Heart right ventricle (tissue), 16 donors: ENCODE results near the gene GREB1. TPM values are rescaled to one million over a fixed set of nuclear protein-coding genes. Genes with fewer than 3 reads are reported as not detected.
A peak's percentile ranks its signal among the peaks of the same experiment; 100 is the strongest.

Experiments used
- ATAC-seq, 8 donors: fragments of 200-7000 bp; cut with Tn5 transposase; one replicate each; pipeline ENCODE4 v1.9.1; 2020; ENCODE audit warnings: mild to moderate bottlenecking in 8 of 8, moderate library complexity in 8 of 8, moderate number of reproducible peaks in 1 of 8
- DNase-seq, 2 donors: peaks; one replicate each; pipeline ENCODE4 v3.0.0-alpha.2; 2020
- H3K27ac ChIP-seq, 10 donors: fragments of 200-600 bp; sonication (generic) in 2 of 10; one replicate each; pipeline versions ENCODE4 v1.5.0 to v1.8.0; 2020 to 2022; ENCODE audit warnings: mild to moderate bottlenecking in 3 of 10
- H3K27me3 ChIP-seq, 7 donors: fragments of 200-600 bp; one replicate each; pipeline ENCODE4 v1.8.0; 2021 to 2022; ENCODE audit warnings: mild to moderate bottlenecking in 2 of 7
- H3K36me3 ChIP-seq, 9 donors: fragments of 200-600 bp; sonication (generic) in 1 of 9; one replicate each; pipeline versions ENCODE4 v1.5.0 to v1.8.0; 2020 to 2022; ENCODE audit warnings: mild to moderate bottlenecking in 2 of 9
- H3K4me1 ChIP-seq, 9 donors: fragments of 200-600 bp; sonication (generic) in 1 of 9; one replicate each; pipeline versions ENCODE4 v1.5.0 to v1.8.0; 2020 to 2022; ENCODE audit warnings: mild to moderate bottlenecking in 4 of 9
- H3K4me3 ChIP-seq, 10 donors: fragments of 200-600 bp; sonication (generic) in 2 of 10; one replicate each; pipeline versions ENCODE4 v1.5.0 to v1.8.0; 2020 to 2022; ENCODE audit warnings: mild to moderate bottlenecking in 7 of 10, moderate library complexity in 2 of 10
- H3K9me3 ChIP-seq, 11 donors: fragments of 200-600 bp in 10 of 11; sonication (generic) in 2 of 11; one replicate each; pipeline versions ENCODE4 v1.5.0 to v1.8.0; 2013 to 2022; ENCODE audit warnings: mild to moderate bottlenecking in 2 of 11, control low read depth in 1 of 11, moderate library complexity in 1 of 11
- CTCF ChIP-seq, 9 donors: fragments of 200-600 bp; sonication (generic) in 2 of 9; IDR thresholded peaks; one replicate each; pipeline versions ENCODE4 v1.5.0 to v1.8.0; 2021 to 2022; ENCODE audit warnings: antibody characterized with exemption in 9 of 9, mild to moderate bottlenecking in 5 of 9, moderate library complexity in 1 of 9
- WGBS, 2 donors: extraction: QIAGEN DNeasy Blood & Tissue Kit; methylation state at CpG; one replicate each; pipeline ENCODE4 v1.1.7; 2013; ENCODE audit warnings: inconsistent platforms in 1 of 2; 5-methylcytosine and 5-hydroxymethylcytosine counted together
- intact Hi-C, 10 donors: fragments of 100-400 bp; cut with DNase I; formaldehyde crosslinking; loops; one replicate each; pipeline versions ENCODE4 v1.11.1 to v1.14.2; 2022
- polyA plus RNA-seq, 2 donors: library from polyadenylated mRNA; stranded (reverse); fragments of 200-250 nt; gene quantifications; one replicate each; pipeline ENCODE4 v1.2.3, GENCODE V29; 2013
- total RNA-seq, 10 donors: library from RNA; stranded (reverse); fragmentation: NEBNext Ultra II Directional in 3 of 10; extraction: Animal tissue kit (Norgen Biotek cat#: 25700) in 3 of 10; gene quantifications; one replicate each; pipeline versions ENCODE4 v1.2.1 to v1.2.4, GENCODE V29; 2021 to 2023
- donor health status: Arrhythmogenic right ventricular cardiomyopathy.
- donor health status: ischemic (EF 13 %, LVEDD 7.1; RV severe dilation, severe dysfunction).
- donor health status: healthy with polysubstance abuse.
- donor health status: DM: no; HTN: yes; CAD: no.
- donor health status: DM: no; HTN: no; CAD: no.
- donor health status: ischemic (EF 25% LVEDD 6.9; RV normal size, moderate dysfunction).
- donor health status: ischemic (EF 25% LVEDD 5.7; RV mildly dilated, moderate dysfunction).
- donor health status: healthy.
- donor health status: DM: yes; HTN: yes; CAD: no.
- donor health status: Ischemic cardiomyopathy.
- donor health status: ischemic (EF 35%, LVEDD 5.7; RV mildly dilated, moderate dysfunction).
- donor health status: nonischemic (EF 11% LVEDD 7.7; RV severe dilation, severe dysfunction).
- donor health status: DM: yes; HTN: yes; CAD: no.
- donor health status: PGD.
- donor health status: ischemic (EF 29% LVEDD 5.4; RV normal size, mild dysfunction).
- donor health status: nonischemic (EF 23%, LVEDD 6.1; RV moderate dilation, normal function).

The GREB1 gene
- total and polyA plus RNA-seq, 12 donors, result 1.2 to 15.6 (median 7.8) TPM

- no peak overlapping the region for H3K27ac ChIP-seq
- H3K4me3 ChIP-seq, result no peak overlapping the region
- ATAC-seq (no peak), DNase-seq (no peak)
- no peak for TF ChIP-seq CTCF (IDR thresholded peaks at IDR 0.05)
- intact Hi-C loops, result loop anchor here in 1 of 10 donors (5.0 kb wide), 1 partner anchor 39 kb away; no protein-coding TSS in a partner anchor
- no peaks in the 10 kb centered on the region for H3K36me3 ChIP-seq
- peaks cover 0 to 17% (median 7%) of the 10 kb centered on the region in 9 donors for H3K4me1 ChIP-seq
- 67 to 75% methylated on average over 8 of the region's 8 CpGs for WGBS, 2 donors
- no peaks in the 10 kb centered on the region for H3K9me3 ChIP-seq
- peaks cover 0 to 6% (median 0%) of the 10 kb centered on the region in 7 donors for H3K27me3 ChIP-seq
These were observed 7.9 kb downstream of the GREB1 start for GRCh38 chr2:11541693-11542274.

GRCh38 chr2:11542275-11542819 lies 8.5 kb downstream of the GREB1 start:
- 65 to 72% methylated on average over 11 of the region's 11 CpGs for WGBS, 2 donors
- TF ChIP-seq CTCF (IDR thresholded peaks at IDR 0.05), result no peak
- ATAC-seq (no peak), DNase-seq (no peak)
- H3K36me3 ChIP-seq, result no peaks in the 10 kb centered on the region
- no peaks in the 10 kb centered on the region for H3K9me3 ChIP-seq
- peaks cover 0 to 17% (median 7%) of the 10 kb centered on the region in 9 donors for H3K4me1 ChIP-seq
- H3K27me3 ChIP-seq, result peaks cover 0 to 6% (median 0%) of the 10 kb centered on the region in 7 donors
- no peak overlapping the region for H3K27ac ChIP-seq
- intact Hi-C loops, result loop anchor here in 1 of 10 donors (5.0 kb wide), 1 partner anchor 40 kb away; no protein-coding TSS in a partner anchor
- H3K4me3 ChIP-seq, result no peak overlapping the region

- peaks cover 0 to 17% (median 7%) of the 10 kb centered on the region in 9 donors for H3K4me1 ChIP-seq
- H3K9me3 ChIP-seq, result no peaks in the 10 kb centered on the region
- no peak overlapping the region for H3K4me3 ChIP-seq
- ATAC-seq (peak in 2 of 8 donors; percentile 38 to 46), DNase-seq (no peak)
- H3K27me3 ChIP-seq, result peaks cover 0 to 9% (median 0%) of the 10 kb centered on the region in 7 donors
- intact Hi-C loops, result loop anchor here in 1 of 10 donors (5.0 kb wide), 1 partner anchor 41 kb away; no protein-coding TSS in a partner anchor
- H3K27ac ChIP-seq, result no peak overlapping the region
- TF ChIP-seq CTCF (IDR thresholded peaks at IDR 0.05), result no peak
- 67 to 72% methylated on average over 11 of the region's 11 CpGs for WGBS, 2 donors
- no peaks in the 10 kb centered on the region for H3K36me3 ChIP-seq
These were observed 9.7 kb downstream of the GREB1 start for GRCh38 chr2:11543337-11544216.

GRCh38 chr2:11546072-11546471 lies 12.2 kb downstream of the GREB1 start:
- no peaks in the 10 kb centered on the region for H3K36me3 ChIP-seq
- 68 to 85% methylated on average over 6 of the region's 6 CpGs for WGBS, 2 donors
- ATAC-seq (no peak), DNase-seq (no peak)
- peaks cover 0 to 7% (median 0%) of the 10 kb centered on the region in 11 donors for H3K9me3 ChIP-seq
- H3K4me3 ChIP-seq, result no peak overlapping the region
- H3K27ac ChIP-seq, result no peak overlapping the region
- no peak for TF ChIP-seq CTCF (IDR thresholded peaks at IDR 0.05)
- intact Hi-C loops, result no loop called here
- no peaks in the 10 kb centered on the region for H3K4me1 ChIP-seq
- H3K27me3 ChIP-seq, result peaks cover 0 to 23% (median 0%) of the 10 kb centered on the region in 7 donors
